ENCODE data around the gene CEP290. TPM values are rescaled to one million over a fixed set of nuclear protein-coding genes. Genes with fewer than 3 reads are reported as not detected.

The CEP290 gene
- total RNA-seq, 4 donors from 2014 or later = 5.6 to 77.8 (median 16.3) TPM

GRCh38 chr12:88184196-88184595 lies 42.3 kb upstream of the CEP290 start:
- no peak for DNase-seq
- Histone ChIP-seq H3K4me3 (no peak overlapping the region), H3K9me3 (no peaks in the 10 kb centered on the region), H3K27ac (no peak overlapping the region), H3K4me1 (no peaks in the 10 kb centered on the region), H3K27me3 (no peaks in the 10 kb centered on the region), H3K36me3 (no peaks in the 10 kb centered on the region)
- TF ChIP-seq POLR2A (IDR thresholded peaks at IDR 0.05) = no peak
- TF ChIP-seq, protein P1, sequence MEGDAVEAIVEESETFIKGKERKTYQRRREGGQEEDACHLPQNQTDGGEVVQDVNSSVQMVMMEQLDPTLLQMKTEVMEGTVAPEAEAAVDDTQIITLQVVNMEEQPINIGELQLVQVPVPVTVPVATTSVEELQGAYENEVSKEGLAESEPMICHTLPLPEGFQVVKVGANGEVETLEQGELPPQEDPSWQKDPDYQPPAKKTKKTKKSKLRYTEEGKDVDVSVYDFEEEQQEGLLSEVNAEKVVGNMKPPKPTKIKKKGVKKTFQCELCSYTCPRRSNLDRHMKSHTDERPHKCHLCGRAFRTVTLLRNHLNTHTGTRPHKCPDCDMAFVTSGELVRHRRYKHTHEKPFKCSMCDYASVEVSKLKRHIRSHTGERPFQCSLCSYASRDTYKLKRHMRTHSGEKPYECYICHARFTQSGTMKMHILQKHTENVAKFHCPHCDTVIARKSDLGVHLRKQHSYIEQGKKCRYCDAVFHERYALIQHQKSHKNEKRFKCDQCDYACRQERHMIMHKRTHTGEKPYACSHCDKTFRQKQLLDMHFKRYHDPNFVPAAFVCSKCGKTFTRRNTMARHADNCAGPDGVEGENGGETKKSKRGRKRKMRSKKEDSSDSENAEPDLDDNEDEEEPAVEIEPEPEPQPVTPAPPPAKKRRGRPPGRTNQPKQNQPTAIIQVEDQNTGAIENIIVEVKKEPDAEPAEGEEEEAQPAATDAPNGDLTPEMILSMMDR (IDR thresholded peaks at IDR 0.05) = no peak
- intact Hi-C loops (cut with DNase I; ENCODE audit: low total_unique reads) = no loop called here

GRCh38 chr12:88182416-88182815 lies 40.5 kb upstream of the CEP290 start:
- Histone ChIP-seq H3K36me3 (no peaks in the 10 kb centered on the region), H3K4me1 (no peaks in the 10 kb centered on the region), H3K27me3 (no peaks in the 10 kb centered on the region), H3K9me3 (no peaks in the 10 kb centered on the region), H3K27ac (no peak overlapping the region), H3K4me3 (no peak overlapping the region)
- DNase-seq = no peak
- TF ChIP-seq POLR2A (IDR thresholded peaks at IDR 0.05) = no peak
- TF ChIP-seq, protein P1 (IDR thresholded peaks at IDR 0.05) = no peak
- intact Hi-C loops (cut with DNase I; ENCODE audit: low total_unique reads) = no loop called here

DNA sequence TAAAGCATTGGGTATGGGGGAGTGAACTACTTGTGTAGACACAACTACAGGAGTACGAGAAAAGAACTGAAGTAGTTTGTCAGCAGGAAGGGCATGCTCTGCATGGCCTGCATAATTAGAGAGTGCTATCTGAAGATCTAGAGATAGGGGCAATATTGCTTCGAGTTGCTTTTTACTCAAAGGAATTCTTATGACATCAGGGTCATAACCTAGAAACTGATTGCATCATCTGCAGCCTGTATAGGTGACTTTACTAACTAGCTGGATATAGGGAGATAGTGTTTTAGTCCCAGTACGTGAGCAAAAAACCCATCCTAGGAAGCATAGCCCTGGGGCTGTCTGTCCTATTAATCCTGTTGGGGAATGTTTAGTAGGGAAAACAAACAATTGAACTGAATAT lies 40.0 kb upstream of the CEP290 start:
- intact Hi-C loops (cut with DNase I; ENCODE audit: low total_unique reads) = no loop called here
- H3K4me1 ChIP-seq = no peaks in the 10 kb centered on the region

GRCh38 chr12:88179436-88180014 lies 37.6 kb upstream of the CEP290 start:
- H3K36me3 ChIP-seq = no peaks in the 10 kb centered on the region
- intact Hi-C loops (cut with DNase I; ENCODE audit: low total_unique reads) = no loop called here
- H3K27ac ChIP-seq = no peak overlapping the region
- TF ChIP-seq POLR2A (IDR thresholded peaks at IDR 0.05) = no peak
- TF ChIP-seq, protein P1 (IDR thresholded peaks at IDR 0.05) = no peak
- H3K9me3 ChIP-seq = no peaks in the 10 kb centered on the region
- no peak overlapping the region for H3K4me3 ChIP-seq
- H3K4me1 ChIP-seq = no peaks in the 10 kb centered on the region
- no peaks in the 10 kb centered on the region for H3K27me3 ChIP-seq
- no peak for DNase-seq

More for the DNA sequence above, 40.0 kb upstream of the CEP290 start:
- Histone ChIP-seq H3K9me3 (no peaks in the 10 kb centered on the region), H3K27ac (no peak overlapping the region), H3K4me3 (no peak overlapping the region), H3K36me3 (no peaks in the 10 kb centered on the region), H3K27me3 (no peaks in the 10 kb centered on the region)
- TF ChIP-seq POLR2A (IDR thresholded peaks at IDR 0.05) = no peak
- TF ChIP-seq, protein P1 (IDR thresholded peaks at IDR 0.05) = no peak
- no peak for DNase-seq

GRCh38 chr12:88175544-88175943 lies 33.7 kb upstream of the CEP290 start:
- Histone ChIP-seq H3K9me3 (no peaks in the 10 kb centered on the region), H3K4me3 (no peak overlapping the region), H3K4me1 (no peaks in the 10 kb centered on the region), H3K36me3 (no peaks in the 10 kb centered on the region), H3K27ac (no peak overlapping the region), H3K27me3 (no peaks in the 10 kb centered on the region)
- no peak for TF ChIP-seq POLR2A (IDR thresholded peaks at IDR 0.05)
- TF ChIP-seq, protein P1 (IDR thresholded peaks at IDR 0.05) = no peak
- no peak for DNase-seq
- intact Hi-C loops (cut with DNase I; ENCODE audit: low total_unique reads) = no loop called here

Data from uterus (tissue), 4 donors.